ENCODE measurements around the gene NCOA3. TPM values are rescaled to one million over a fixed set of nuclear protein-coding genes. Genes with fewer than 3 reads are reported as not detected.

Gene NCOA3
- polyA plus RNA-seq, 1 of the 3 experiments (the other 2 are of a cell fraction) = 5.8 TPM

DNA sequence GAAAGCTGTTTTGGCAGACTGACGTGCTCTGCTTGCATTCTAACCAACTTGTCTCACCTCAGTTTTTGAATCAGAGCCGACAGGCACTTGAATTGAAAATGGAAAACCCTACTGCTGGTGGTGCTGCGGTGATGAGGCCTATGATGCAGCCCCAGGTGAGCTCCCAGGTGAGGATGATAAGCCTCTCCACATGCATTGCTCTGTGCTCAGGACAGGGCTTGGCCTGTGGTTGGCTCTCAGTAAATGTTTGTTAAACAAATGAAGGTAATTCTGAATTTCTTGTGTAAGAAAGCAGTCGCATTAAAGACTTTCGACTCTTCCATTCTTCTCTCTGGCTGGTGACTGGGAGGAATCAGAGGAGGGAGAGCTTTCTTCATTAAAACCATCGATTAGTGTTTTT, 147.3 kb downstream of the NCOA3 start:
- H4K20me1 ChIP-seq (ENCODE audit: insufficient read depth) = no peaks in the 10 kb centered on the region
- no peaks in the 10 kb centered on the region for H3K9me3 ChIP-seq
- peaks cover 47 to 48% of the 10 kb centered on the region in 2 experiments for H3K36me3 ChIP-seq (replicated peaks in 1 of 2; ENCODE audit: control insufficient read depth in 1 of 2, insufficient read depth in 2 of 2, low read length in 1 of 2)
- H3F3A ChIP-seq (replicated peaks; ENCODE audit: insufficient read depth) = no peaks in the 10 kb centered on the region
- H2AFZ ChIP-seq (ENCODE audit: low read depth) = no peak overlapping the region
- POLR2A ChIA-PET = interaction anchor here (0.6 to 0.9 kb wide), 2 partner anchors 9 to 72 kb away, joined by 3 read pairs; no protein-coding TSS in a partner anchor
- no peak overlapping the region for H3K4me2 ChIP-seq
- H3K79me2 ChIP-seq (ENCODE audit: insufficient read depth) = no peaks in the 10 kb centered on the region
- H3K9ac ChIP-seq = no peak overlapping the region
- H3K27ac ChIP-seq (ENCODE audit: low read depth in 2 of 2, low read length in 1 of 2) = no peak overlapping the region
- H3K4me3 ChIP-seq (ENCODE audit: low read depth in 2 of 2, low read length in 1 of 2) = no peak overlapping the region
- CTCF ChIA-PET = interaction anchor here (1.1 to 3.1 kb wide), 3 partner anchors 13 to 452 kb away, joined by 3 to 16 read pairs (median 3); no protein-coding TSS in a partner anchor
- H3K27me3 ChIP-seq (ENCODE audit: insufficient read depth) = no peaks in the 10 kb centered on the region
- 91% methylated on average over 6 of the region's 6 CpGs for WGBS (ENCODE audit: low lambda C conversion rate)
- no peak for DNase-seq
- no peaks in the 10 kb centered on the region for H3K9me2 ChIP-seq
- TF ChIP-seq CHD2 (IDR thresholded peaks at IDR 0.05; ENCODE audit: low read length, partially characterized antibody) (no peak), GATA2 (CRISPR knock-in tag; IDR thresholded peaks at IDR 0.05) (no peak), FOSL2 (IDR thresholded peaks at IDR 0.05; ENCODE audit: borderline replicate concordance, low read depth) (no peak), YY1 (IDR thresholded peaks at IDR 0.05; ENCODE audit: low read depth) (no peak), ELF1 (IDR thresholded peaks at IDR 0.05) (no peak), RXRA (IDR thresholded peaks at IDR 0.05; ENCODE audit: borderline replicate concordance, low read depth) (no peak), EP300 (IDR thresholded peaks at IDR 0.05; ENCODE audit: borderline replicate concordance in 1 of 2, low read depth in 1 of 2, low read length in 1 of 2) (no peak), FOXJ3 (CRISPR knock-in tag; IDR thresholded peaks at IDR 0.05) (no peak)
- TF ChIP-seq, protein P1, sequence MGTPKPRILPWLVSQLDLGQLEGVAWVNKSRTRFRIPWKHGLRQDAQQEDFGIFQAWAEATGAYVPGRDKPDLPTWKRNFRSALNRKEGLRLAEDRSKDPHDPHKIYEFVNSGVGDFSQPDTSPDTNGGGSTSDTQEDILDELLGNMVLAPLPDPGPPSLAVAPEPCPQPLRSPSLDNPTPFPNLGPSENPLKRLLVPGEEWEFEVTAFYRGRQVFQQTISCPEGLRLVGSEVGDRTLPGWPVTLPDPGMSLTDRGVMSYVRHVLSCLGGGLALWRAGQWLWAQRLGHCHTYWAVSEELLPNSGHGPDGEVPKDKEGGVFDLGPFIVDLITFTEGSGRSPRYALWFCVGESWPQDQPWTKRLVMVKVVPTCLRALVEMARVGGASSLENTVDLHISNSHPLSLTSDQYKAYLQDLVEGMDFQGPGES (IDR thresholded peaks at IDR 0.05; ENCODE audit: low read depth, low read length) = no peak
- TF ChIP-seq, protein P2, sequence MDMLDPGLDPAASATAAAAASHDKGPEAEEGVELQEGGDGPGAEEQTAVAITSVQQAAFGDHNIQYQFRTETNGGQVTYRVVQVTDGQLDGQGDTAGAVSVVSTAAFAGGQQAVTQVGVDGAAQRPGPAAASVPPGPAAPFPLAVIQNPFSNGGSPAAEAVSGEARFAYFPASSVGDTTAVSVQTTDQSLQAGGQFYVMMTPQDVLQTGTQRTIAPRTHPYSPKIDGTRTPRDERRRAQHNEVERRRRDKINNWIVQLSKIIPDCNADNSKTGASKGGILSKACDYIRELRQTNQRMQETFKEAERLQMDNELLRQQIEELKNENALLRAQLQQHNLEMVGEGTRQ (IDR thresholded peaks at IDR 0.05; ENCODE audit: borderline replicate concordance, low read depth, low read length) = no peak
- TF ChIP-seq, protein P3, sequence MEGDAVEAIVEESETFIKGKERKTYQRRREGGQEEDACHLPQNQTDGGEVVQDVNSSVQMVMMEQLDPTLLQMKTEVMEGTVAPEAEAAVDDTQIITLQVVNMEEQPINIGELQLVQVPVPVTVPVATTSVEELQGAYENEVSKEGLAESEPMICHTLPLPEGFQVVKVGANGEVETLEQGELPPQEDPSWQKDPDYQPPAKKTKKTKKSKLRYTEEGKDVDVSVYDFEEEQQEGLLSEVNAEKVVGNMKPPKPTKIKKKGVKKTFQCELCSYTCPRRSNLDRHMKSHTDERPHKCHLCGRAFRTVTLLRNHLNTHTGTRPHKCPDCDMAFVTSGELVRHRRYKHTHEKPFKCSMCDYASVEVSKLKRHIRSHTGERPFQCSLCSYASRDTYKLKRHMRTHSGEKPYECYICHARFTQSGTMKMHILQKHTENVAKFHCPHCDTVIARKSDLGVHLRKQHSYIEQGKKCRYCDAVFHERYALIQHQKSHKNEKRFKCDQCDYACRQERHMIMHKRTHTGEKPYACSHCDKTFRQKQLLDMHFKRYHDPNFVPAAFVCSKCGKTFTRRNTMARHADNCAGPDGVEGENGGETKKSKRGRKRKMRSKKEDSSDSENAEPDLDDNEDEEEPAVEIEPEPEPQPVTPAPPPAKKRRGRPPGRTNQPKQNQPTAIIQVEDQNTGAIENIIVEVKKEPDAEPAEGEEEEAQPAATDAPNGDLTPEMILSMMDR (IDR thresholded peaks at IDR 0.05) = no peak
- TF ChIP-seq, protein P4, sequence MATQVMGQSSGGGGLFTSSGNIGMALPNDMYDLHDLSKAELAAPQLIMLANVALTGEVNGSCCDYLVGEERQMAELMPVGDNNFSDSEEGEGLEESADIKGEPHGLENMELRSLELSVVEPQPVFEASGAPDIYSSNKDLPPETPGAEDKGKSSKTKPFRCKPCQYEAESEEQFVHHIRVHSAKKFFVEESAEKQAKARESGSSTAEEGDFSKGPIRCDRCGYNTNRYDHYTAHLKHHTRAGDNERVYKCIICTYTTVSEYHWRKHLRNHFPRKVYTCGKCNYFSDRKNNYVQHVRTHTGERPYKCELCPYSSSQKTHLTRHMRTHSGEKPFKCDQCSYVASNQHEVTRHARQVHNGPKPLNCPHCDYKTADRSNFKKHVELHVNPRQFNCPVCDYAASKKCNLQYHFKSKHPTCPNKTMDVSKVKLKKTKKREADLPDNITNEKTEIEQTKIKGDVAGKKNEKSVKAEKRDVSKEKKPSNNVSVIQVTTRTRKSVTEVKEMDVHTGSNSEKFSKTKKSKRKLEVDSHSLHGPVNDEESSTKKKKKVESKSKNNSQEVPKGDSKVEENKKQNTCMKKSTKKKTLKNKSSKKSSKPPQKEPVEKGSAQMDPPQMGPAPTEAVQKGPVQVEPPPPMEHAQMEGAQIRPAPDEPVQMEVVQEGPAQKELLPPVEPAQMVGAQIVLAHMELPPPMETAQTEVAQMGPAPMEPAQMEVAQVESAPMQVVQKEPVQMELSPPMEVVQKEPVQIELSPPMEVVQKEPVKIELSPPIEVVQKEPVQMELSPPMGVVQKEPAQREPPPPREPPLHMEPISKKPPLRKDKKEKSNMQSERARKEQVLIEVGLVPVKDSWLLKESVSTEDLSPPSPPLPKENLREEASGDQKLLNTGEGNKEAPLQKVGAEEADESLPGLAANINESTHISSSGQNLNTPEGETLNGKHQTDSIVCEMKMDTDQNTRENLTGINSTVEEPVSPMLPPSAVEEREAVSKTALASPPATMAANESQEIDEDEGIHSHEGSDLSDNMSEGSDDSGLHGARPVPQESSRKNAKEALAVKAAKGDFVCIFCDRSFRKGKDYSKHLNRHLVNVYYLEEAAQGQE (IDR thresholded peaks at IDR 0.05; ENCODE audit: low read depth, low read length) = no peak
- H3K4me1 ChIP-seq (ENCODE audit: control insufficient read depth in 1 of 2, insufficient read depth in 2 of 2, low read depth in 1 of 2, low read length in 1 of 2) = no peaks in the 10 kb centered on the region

Data from SK-N-SH (cell line).